ENCODE data around the gene PRKACG. TPM values are rescaled to one million over a fixed set of nuclear protein-coding genes. Genes with fewer than 3 reads are reported as not detected.

PRKACG gene
- total RNA-seq, 6 experiments from 2014 or later, result not detected

DNA sequence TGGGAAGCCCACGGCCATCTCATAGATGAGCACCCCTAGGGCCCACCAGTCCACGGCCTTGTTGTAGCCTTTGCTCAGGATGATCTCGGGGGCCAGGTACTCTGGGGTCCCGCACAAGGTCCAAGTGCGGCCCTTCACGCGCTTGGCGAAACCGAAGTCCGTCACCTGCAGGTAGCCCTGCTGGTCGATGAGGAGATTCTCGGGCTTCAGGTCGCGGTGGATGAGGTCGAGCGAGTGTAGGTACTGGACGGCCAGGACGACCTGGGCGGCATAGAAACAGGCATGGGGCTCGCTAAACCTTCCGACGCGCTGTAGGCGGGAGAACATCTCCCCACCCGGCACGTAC is 558 bp downstream of the PRKACG start:
- Mint-ChIP-seq H3K4me1 (ENCODE audit: low read depth) (no peaks in the 10 kb centered on the region), H3K27me3 (ENCODE audit: insufficient read depth) (peaks cover 16% of the 10 kb centered on the region; the same call in 1 of the 2 replicates), H3K9me3 (no peaks in the 10 kb centered on the region), H3K4me3 (no peak overlapping the region), H3K27ac (no peak overlapping the region), H3K36me3 (ENCODE audit: low read depth) (no peaks in the 10 kb centered on the region)
- TF ChIP-seq, protein P1, sequence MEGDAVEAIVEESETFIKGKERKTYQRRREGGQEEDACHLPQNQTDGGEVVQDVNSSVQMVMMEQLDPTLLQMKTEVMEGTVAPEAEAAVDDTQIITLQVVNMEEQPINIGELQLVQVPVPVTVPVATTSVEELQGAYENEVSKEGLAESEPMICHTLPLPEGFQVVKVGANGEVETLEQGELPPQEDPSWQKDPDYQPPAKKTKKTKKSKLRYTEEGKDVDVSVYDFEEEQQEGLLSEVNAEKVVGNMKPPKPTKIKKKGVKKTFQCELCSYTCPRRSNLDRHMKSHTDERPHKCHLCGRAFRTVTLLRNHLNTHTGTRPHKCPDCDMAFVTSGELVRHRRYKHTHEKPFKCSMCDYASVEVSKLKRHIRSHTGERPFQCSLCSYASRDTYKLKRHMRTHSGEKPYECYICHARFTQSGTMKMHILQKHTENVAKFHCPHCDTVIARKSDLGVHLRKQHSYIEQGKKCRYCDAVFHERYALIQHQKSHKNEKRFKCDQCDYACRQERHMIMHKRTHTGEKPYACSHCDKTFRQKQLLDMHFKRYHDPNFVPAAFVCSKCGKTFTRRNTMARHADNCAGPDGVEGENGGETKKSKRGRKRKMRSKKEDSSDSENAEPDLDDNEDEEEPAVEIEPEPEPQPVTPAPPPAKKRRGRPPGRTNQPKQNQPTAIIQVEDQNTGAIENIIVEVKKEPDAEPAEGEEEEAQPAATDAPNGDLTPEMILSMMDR (IDR thresholded peaks at IDR 0.05), result no peak
- no peak for DNase-seq

DNA sequence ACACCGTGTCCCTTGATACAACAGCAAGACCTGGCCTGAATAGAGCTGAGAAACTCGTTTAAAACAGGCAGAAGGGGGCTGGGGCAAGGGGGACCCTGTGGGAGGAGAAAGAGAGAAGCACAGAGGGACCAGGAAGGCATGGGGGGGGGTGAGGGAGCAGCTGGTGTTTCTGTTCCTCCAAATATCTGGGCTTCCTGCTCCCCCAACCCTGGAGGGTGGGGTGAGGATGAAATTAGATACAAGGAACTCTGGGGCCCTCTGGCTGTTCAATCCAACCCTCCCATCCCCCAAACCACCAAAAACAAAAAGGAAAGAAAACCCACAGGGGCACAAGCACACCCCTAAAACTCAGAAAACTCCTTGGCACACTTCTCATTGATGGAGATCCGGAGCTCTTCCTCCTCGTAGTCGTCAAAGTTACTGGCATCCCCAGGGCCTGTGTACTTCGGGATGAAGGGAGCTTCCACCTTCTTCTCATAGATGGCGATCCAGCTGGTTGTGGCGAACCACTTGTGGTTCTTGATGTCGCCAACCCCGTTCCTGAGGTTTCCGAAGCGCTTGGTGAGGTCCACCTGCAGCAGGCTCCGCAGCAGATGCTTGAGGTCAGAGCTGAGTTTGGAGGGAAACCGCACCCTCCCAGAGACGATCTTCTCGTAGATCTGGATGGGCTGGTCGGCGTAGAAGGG is 1.1 kb downstream of the PRKACG start:
- TF ChIP-seq, protein P1 (IDR thresholded peaks at IDR 0.05), result no peak
- no peak for DNase-seq
- Mint-ChIP-seq H3K4me1 (ENCODE audit: low read depth) (no peaks in the 10 kb centered on the region), H3K9me3 (no peaks in the 10 kb centered on the region), H3K36me3 (ENCODE audit: low read depth) (no peaks in the 10 kb centered on the region), H3K4me3 (no peak overlapping the region), H3K27ac (no peak overlapping the region), H3K27me3 (ENCODE audit: insufficient read depth) (peaks cover 14% of the 10 kb centered on the region; the same call in 1 of the 2 replicates)

DNA sequence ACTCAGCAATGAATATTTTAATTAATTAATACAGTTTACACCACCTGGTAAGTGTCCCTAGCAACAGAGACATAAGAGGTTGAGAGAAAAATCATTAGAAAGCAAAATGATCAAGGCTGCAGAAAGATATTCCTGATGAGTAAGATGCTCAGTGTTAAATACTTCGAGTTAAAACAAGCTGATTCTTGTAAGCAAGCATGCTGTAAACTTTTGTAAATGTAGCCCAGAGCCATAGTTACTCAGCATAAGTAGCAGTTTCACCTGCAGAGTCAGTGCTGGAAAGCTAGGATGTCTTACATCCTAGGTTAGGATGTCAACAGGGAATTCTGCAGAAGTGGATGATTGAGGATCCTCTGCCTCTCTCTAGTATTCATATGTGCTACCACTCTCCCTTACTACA is 4.2 kb downstream of the PRKACG start:
- Mint-ChIP-seq H3K27me3 (ENCODE audit: insufficient read depth) (peaks cover 14% of the 10 kb centered on the region; the same call in 1 of the 2 replicates), H3K9me3 (no peaks in the 10 kb centered on the region), H3K27ac (no peak overlapping the region), H3K4me3 (no peak overlapping the region), H3K4me1 (ENCODE audit: low read depth) (no peaks in the 10 kb centered on the region), H3K36me3 (ENCODE audit: low read depth) (no peaks in the 10 kb centered on the region)
- no peak for DNase-seq
- TF ChIP-seq, protein P1 (IDR thresholded peaks at IDR 0.05), result no peak

DNA sequence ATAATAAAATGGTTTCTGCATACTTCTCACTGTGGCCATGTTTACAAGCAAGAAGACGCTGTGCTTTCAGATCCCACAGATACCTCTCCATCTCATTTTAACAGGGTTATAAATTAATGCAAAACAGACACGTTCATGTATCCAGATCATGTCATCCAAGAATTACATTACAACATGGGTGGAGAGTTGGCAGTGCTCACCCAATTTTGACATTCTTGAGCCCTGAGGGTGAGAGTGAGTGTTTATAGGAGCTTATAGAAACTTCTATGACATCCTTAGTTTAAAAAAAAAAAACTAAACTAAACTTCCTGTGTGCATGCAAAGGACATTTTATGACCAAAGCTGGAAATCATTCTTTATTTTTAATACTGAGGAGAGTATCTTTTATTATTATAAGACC is 9.1 kb downstream of the PRKACG start:
- no peak for DNase-seq
- TF ChIP-seq, protein P1 (IDR thresholded peaks at IDR 0.05), result no peak
- H3K4me3 Mint-ChIP-seq, result no peak overlapping the region
- no peak overlapping the region for H3K27ac Mint-ChIP-seq
- no peaks in the 10 kb centered on the region for H3K36me3 Mint-ChIP-seq (ENCODE audit: low read depth)
- H3K9me3 Mint-ChIP-seq, result no peaks in the 10 kb centered on the region
- H3K4me1 Mint-ChIP-seq (ENCODE audit: low read depth), result no peaks in the 10 kb centered on the region
- H3K27me3 Mint-ChIP-seq (ENCODE audit: insufficient read depth), result peaks cover 4% of the 10 kb centered on the region

DNA sequence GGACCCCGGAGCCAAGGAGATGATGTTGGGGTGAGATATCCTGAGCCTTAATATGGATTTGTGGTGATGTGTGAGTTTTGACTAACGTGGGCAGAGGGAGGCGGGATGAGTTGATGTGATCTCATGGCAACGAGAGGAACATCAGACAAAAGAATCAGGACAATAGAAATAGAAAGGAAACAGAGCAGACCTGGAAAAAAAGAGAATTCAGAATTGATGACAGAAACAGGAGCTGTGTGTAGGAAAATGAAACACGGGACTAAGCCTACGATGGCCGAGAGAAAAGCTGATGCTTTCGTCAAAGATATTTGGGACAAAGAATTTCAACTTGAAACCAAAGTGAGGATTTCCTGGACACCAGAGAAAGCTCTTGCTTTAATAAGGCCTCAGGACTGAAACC is 10.9 kb downstream of the PRKACG start:
- TF ChIP-seq, protein P1 (IDR thresholded peaks at IDR 0.05), result no peak
- H3K27ac Mint-ChIP-seq, result no peak overlapping the region
- no peaks in the 10 kb centered on the region for H3K4me1 Mint-ChIP-seq (ENCODE audit: low read depth)
- DNase-seq, result no peak
- H3K9me3 Mint-ChIP-seq, result no peaks in the 10 kb centered on the region
- H3K27me3 Mint-ChIP-seq (ENCODE audit: insufficient read depth), result peaks cover 3% of the 10 kb centered on the region
- H3K4me3 Mint-ChIP-seq, result no peak overlapping the region
- H3K36me3 Mint-ChIP-seq (ENCODE audit: low read depth), result no peaks in the 10 kb centered on the region

All from HFFc6 (cell line).